VCaP (cell line): ENCODE results near the gene CD44.

Source experiments
- H3K27ac ChIP-seq: fragments of 450-650 bp; 2 replicates; pipeline ENCODE4 v1.5.1; 2017
- TF ChIP-seq, protein P1 (sequence below): fragments of 450-650 bp; conservative IDR thresholded peaks from 2 replicates; pipeline ENCODE4 v1.5.1; 2017; ENCODE audit warnings: mild to moderate bottlenecking, moderate library complexity

CD44 gene

DNA sequence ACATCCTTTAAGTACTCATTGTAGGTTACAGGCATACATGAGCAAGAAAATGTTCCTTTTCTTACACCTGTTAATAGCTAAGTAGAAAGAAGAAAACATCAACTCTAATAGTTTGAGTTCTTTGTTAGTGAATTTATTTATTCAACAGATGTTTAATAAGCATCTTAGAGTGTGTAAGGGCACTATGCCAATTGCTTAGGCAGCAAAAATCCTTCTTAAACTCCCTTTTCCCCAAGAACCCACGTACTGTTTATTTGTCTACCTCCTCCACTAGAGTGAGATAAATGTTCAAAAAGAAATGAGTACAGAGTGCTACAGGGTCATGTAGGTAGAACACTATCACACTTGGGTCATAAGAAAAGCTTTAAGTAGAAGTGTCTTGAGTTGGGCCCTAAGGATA lies 131.4 kb downstream of the CD44 start:
- no peak overlapping the region for H3K27ac ChIP-seq
- TF ChIP-seq, protein P1, sequence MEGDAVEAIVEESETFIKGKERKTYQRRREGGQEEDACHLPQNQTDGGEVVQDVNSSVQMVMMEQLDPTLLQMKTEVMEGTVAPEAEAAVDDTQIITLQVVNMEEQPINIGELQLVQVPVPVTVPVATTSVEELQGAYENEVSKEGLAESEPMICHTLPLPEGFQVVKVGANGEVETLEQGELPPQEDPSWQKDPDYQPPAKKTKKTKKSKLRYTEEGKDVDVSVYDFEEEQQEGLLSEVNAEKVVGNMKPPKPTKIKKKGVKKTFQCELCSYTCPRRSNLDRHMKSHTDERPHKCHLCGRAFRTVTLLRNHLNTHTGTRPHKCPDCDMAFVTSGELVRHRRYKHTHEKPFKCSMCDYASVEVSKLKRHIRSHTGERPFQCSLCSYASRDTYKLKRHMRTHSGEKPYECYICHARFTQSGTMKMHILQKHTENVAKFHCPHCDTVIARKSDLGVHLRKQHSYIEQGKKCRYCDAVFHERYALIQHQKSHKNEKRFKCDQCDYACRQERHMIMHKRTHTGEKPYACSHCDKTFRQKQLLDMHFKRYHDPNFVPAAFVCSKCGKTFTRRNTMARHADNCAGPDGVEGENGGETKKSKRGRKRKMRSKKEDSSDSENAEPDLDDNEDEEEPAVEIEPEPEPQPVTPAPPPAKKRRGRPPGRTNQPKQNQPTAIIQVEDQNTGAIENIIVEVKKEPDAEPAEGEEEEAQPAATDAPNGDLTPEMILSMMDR, result no peak

DNA sequence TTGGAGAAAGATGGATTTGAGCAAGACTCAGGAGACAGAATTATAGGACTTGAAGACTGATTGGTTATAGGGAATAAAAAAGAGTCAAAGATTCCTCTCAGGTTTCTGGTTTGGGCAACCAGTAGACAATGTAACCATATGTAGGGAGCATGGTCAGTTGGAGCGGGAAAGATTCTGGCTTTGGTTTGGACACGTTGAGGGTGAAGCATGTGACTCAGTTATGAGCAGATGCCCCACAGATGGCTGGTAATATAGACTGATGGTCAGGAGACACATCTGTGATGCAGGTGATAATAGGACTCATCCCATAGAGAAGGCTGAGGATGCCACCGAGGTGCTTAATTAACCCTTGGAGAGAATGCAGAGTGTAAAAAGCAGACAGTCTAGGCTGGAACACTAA lies 132.1 kb downstream of the CD44 start:
- no peak overlapping the region for H3K27ac ChIP-seq
- TF ChIP-seq, protein P1, result no peak

DNA sequence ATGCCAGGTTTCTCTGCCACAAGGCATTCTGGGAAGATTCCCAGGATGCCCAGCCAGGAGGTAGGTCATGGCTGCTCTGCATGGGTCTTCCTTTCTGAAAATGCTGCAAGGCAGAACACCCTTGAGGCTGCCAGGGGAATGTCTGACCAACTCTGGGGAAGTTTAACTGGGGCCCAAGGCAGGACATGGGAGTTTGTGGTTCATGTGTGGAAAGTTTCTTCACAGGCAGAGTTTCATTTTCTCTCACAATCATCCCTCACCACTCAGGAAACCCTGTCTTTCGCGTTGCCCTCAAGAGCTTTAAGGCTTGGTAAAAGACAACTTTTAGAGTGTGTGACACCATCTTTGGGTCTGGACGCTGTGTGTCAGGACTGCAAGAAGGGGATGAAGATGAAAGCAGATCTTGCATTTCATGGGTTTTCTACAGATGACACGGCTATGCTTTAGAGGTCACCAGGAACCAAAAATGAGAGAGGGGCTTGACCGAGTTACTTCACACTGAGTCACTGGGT lies 133.5 kb downstream of the CD44 start:
- no peak overlapping the region for H3K27ac ChIP-seq
- TF ChIP-seq, protein P1, result no peak

DNA sequence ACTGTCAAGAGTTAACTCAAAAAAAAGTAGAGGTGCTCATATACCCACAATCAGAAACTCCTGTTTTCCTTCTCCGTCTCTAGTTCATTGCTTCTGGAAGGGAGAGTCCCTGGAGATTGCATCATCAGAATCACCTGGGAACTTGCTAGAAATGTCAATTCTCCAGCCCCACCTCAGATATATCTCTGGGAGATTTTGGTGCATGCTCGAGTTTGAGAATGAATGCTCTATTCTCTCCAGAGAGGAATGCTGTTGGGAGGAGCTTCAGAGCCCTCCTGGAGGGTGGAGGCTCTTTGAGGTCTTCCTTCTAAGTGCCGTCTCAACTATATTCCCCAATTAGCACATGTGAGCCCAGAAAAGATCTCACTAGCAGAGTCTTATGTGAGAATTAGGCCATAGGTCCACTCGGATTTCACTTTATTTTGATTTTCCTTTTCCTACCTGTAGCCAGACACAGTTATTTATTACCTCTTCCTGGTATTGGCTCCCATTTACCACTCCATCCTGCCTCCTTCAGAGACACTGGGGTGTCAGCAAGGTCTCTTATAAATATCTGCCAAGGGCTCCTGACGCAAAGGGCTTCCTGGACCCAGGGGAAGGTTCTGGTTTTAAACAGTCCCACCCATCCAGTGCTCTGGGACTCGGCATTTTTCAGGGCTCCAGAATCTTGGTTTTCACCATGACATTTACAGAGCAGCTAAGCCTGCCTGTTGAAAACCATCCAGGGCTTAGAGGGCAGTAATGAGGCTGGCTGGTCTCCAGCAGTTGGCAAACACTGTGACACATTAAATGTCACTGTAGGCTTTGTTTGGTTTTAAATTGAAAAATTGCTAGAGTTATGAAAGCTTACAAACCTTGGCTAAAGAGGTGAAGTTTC lies 136.2 kb downstream of the CD44 start:
- H3K27ac ChIP-seq, result peak overlapping the region; percentile 77
- TF ChIP-seq, protein P1, result peak; percentile 34

DNA sequence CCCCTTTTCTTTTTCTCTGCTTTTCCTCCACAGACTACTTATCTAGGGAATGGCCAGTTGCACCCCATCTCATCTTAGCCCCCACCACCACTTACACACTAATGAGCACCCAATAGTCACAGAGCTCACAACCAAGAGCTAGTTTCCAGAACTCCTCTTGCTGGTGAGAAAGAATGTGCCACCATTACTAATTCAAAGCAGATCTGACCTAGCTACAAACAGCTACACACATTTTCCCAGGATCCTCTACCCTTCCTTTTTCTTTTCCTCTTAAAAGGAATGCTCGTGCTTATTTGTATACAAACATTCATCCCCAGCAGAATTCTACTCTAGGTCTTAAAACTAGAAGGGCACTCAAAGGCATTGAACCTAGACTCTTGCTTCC lies 136.8 kb downstream of the CD44 start:
- TF ChIP-seq, protein P1, result no peak
- H3K27ac ChIP-seq, result peak overlapping the region; percentile 77

DNA sequence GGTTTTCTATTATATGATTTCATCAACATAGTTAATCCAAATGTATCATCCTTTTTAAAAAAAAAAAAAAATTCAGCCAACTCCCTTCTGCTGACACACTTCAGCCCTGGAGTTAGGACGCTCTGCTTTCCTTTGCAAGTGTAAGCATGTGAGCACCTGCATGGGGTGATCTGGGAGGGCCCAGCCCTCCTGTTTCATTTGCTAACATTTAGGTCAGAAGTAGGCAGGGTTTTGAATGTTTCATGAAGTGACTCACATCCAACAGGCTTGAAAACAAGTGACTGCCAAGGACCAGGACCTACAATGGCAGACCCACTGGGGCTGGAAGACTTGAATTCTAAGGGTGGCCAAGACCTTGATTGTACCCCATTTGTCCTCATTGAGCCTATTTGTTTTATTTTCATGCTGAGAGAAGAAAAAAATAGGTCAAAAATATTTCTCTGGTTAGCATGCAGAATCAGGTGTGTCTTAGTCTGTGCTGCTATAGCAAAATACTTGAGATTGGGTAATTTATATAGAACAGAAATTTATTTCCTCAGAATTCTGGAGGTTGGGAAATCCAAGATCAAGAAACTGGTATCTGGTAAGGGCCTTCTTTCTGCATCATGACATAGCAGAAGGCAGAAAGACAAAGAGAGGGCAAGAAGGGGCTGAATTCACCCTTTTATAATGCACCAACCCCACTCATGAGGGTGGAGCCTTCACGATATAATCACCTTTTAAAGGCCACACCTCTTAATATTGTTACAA lies 137.6 kb downstream of the CD44 start:
- TF ChIP-seq, protein P1, result no peak
- peak overlapping the region; percentile 77 for H3K27ac ChIP-seq

DNA sequence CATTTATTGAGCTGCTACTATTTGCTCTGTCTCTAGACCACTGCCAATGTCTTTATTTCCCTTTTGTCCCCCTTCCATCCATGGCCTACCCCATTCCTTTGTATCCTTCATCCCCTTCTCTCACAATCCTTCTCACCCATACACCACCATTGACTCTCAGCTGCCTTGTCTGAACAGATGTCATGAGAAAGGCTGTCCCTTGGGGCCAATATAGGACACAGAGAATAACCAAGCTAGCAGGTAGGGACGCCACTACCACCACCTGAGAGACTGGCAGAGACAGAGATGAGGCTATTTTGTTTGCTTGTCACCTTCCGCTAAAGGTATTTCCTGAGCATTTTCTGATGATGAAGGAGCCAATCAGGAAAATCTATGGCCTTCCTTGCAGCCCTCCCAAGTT lies 138.9 kb downstream of the CD44 start:
- no peak overlapping the region for H3K27ac ChIP-seq
- TF ChIP-seq, protein P1, result no peak
